Dermis blood vessel endothelial cell (primary cell): ENCODE data around the gene GCNA. TPM values are rescaled to one million over a fixed set of nuclear protein-coding genes. Genes with fewer than 3 reads are reported as not detected.

Experiments used
- DNase-seq: peaks from one replicate; pipeline ENCODE4 v3.0.0; 2010
- total RNA-seq: library from RNA; depleted of rRNA; stranded (reverse); fragments of >200 nt; gene quantifications from 2 replicates; pipeline ENCODE4 v1.2.3, GENCODE V29; 2014

GCNA gene
- total RNA-seq, 1 donor from 2014 or later: 3.2 TPM

- no peak for DNase-seq
These were observed 38.7 kb downstream of the GCNA start for GRCh38 chrX:71616672-71617529.

GRCh38 chrX:71617742-71618141, 39.5 kb downstream of the GCNA start:
- DNase-seq: no peak

- no peak for DNase-seq
These were observed 40.1 kb downstream of the GCNA start, which contains the start of gene CXCR3 for GRCh38 chrX:71618303-71618721. CXCR3 (minus strand) TSS chrX:71618511; CDS start chrX:71618449, 62 bp downstream.

- no peak for DNase-seq
These were observed 40.5 kb downstream of the GCNA start for GRCh38 chrX:71618787-71619186.

GRCh38 chrX:71619193-71619592, 41.0 kb downstream of the GCNA start:
- DNase-seq: no peak

GRCh38 chrX:71619986-71620385, 41.7 kb downstream of the GCNA start:
- DNase-seq: no peak

GRCh38 chrX:71621603-71622002, 43.4 kb downstream of the GCNA start:
- DNase-seq: no peak

- no peak for DNase-seq
These were observed 43.9 kb downstream of the GCNA start for GRCh38 chrX:71622032-71622575.

- DNase-seq: peak; percentile 75
These were observed 44.6 kb downstream of the GCNA start for GRCh38 chrX:71622576-71623450.

GRCh38 chrX:71623714-71624113, 45.5 kb downstream of the GCNA start:
- DNase-seq: no peak

GRCh38 chrX:71625471-71625870, 47.2 kb downstream of the GCNA start:
- DNase-seq: no peak

- no peak for DNase-seq
These were observed 48.3 kb downstream of the GCNA start for GRCh38 chrX:71626576-71626975.

- DNase-seq: no peak
These were observed 49.6 kb downstream of the GCNA start for GRCh38 chrX:71627588-71628404.

- no peak for DNase-seq
These were observed 51.2 kb downstream of the GCNA start for GRCh38 chrX:71629467-71629866.

GRCh38 chrX:71632923-71633657, 54.9 kb downstream of the GCNA start:
- no peak for DNase-seq

- no peak for DNase-seq
These were observed 56.1 kb downstream of the GCNA start for GRCh38 chrX:71634366-71634765.

GRCh38 chrX:71636438-71637252, 58.4 kb downstream of the GCNA start:
- peak; percentile 48 for DNase-seq

- DNase-seq: no peak
These were observed 59.0 kb downstream of the GCNA start for GRCh38 chrX:71637253-71637618.

GRCh38 chrX:71637848-71638247, 59.6 kb downstream of the GCNA start:
- peak; percentile 73 for DNase-seq

GRCh38 chrX:71638409-71638808, 60.2 kb downstream of the GCNA start:
- no peak for DNase-seq

GRCh38 chrX:71640002-71640401, 61.8 kb downstream of the GCNA start:
- no peak for DNase-seq
